Measurements from ENCODE around the gene IFNAR2. TPM values are rescaled to one million over a fixed set of nuclear protein-coding genes. Genes with fewer than 3 reads are reported as not detected.

IFNAR2 gene
- total RNA-seq, 1 experiment from 2014 or later, result 12.3 TPM

- ChIA-PET POLR2A (no interaction called here), CTCF (no interaction called here), RAD21 (ENCODE audit: low non-redundant PET in 1 of 2, low total read pairs in 2 of 2, uncharacterized antibody in 2 of 2, unreplicated experiment in 2 of 2) (no interaction called here)
- no peak overlapping the region for H3K27ac ChIP-seq (ENCODE audit: low read depth, low read length)
- H3K9me2 ChIP-seq (ENCODE audit: insufficient read depth), result no peaks in the 10 kb centered on the region
- peaks cover 4% of the 10 kb centered on the region in 2 experiments; a peak in 1 of 4 replicates for H3K36me3 ChIP-seq (ENCODE audit: control insufficient read depth in 1 of 2, insufficient read depth in 2 of 2, low read length in 2 of 2)
- H2AFZ ChIP-seq (ENCODE audit: low read depth, low read length, poor library complexity, severe bottlenecking), result no peak overlapping the region
- no peak for TF ChIP-seq EGR1 (IDR thresholded peaks at IDR 0.05; ENCODE audit: low read depth)
- TF ChIP-seq CEBPB (IDR thresholded peaks at IDR 0.05; ENCODE audit: low read depth), result no peak
- no peak for TF ChIP-seq REST (IDR thresholded peaks at IDR 0.05; ENCODE audit: low read depth)
- H3K4me2 ChIP-seq (ENCODE audit: low read length), result no peak overlapping the region
- no peaks in the 10 kb centered on the region for H3K27me3 ChIP-seq (ENCODE audit: insufficient read depth, low read length)
- no peaks in the 10 kb centered on the region for H4K20me1 ChIP-seq (ENCODE audit: insufficient read depth)
- intact Hi-C loops (cut with micrococcal nuclease), result no loop called here
- H3K9ac ChIP-seq (ENCODE audit: low read length), result no peak overlapping the region
- H3K4me3 ChIP-seq (replicated peaks in 1 of 2; ENCODE audit: low read depth in 1 of 2, low read length in 2 of 2), result no peak overlapping the region
- ATAC-seq (no peak), DNase-seq (ENCODE audit: low read depth, low spot score) (no peak)
- no peaks in the 10 kb centered on the region for H3K9me3 ChIP-seq (ENCODE audit: control insufficient read depth in 1 of 2, insufficient read depth in 1 of 2, low read depth in 1 of 2, low read length in 2 of 2)
- no peaks in the 10 kb centered on the region for H3K79me2 ChIP-seq (ENCODE audit: insufficient read depth, low read length)
- BruUV-seq (replicated peaks), result no TSS peak
- H3K4me1 ChIP-seq (ENCODE audit: control insufficient read depth in 1 of 2, insufficient read depth in 2 of 2, low read length in 2 of 2), result no peaks in the 10 kb centered on the region
These were observed 10.7 kb downstream of the IFNAR2 start for GRCh38 chr21:33240404-33240803.

GRCh38 chr21:33241846-33242245 is 12.1 kb downstream of the IFNAR2 start:
- Histone ChIP-seq H3K4me1 (ENCODE audit: control insufficient read depth in 1 of 2, insufficient read depth in 2 of 2, low read length in 2 of 2) (no peaks in the 10 kb centered on the region), H3K36me3 (ENCODE audit: control insufficient read depth in 1 of 2, insufficient read depth in 2 of 2, low read length in 2 of 2) (peaks cover 4 to 16% of the 10 kb centered on the region in 2 experiments; a peak in 3 of 4 replicates), H3K9me3 (ENCODE audit: control insufficient read depth in 1 of 2, insufficient read depth in 1 of 2, low read depth in 1 of 2, low read length in 2 of 2) (no peaks in the 10 kb centered on the region), H3K27me3 (ENCODE audit: insufficient read depth, low read length) (no peaks in the 10 kb centered on the region), H3K79me2 (ENCODE audit: insufficient read depth, low read length) (no peaks in the 10 kb centered on the region), H3K4me3 (replicated peaks in 1 of 2; ENCODE audit: low read depth in 1 of 2, low read length in 2 of 2) (no peak overlapping the region), H3K4me2 (ENCODE audit: low read length) (no peak overlapping the region), H3K27ac (ENCODE audit: low read depth, low read length) (no peak overlapping the region), H4K20me1 (ENCODE audit: insufficient read depth) (no peaks in the 10 kb centered on the region), H3K9ac (ENCODE audit: low read length) (no peak overlapping the region), H3K9me2 (ENCODE audit: insufficient read depth) (no peaks in the 10 kb centered on the region), H2AFZ (ENCODE audit: low read depth, low read length, poor library complexity, severe bottlenecking) (no peak overlapping the region)
- BruUV-seq (replicated peaks), result no TSS peak
- RAD21 ChIA-PET (ENCODE audit: low non-redundant PET in 1 of 2, low total read pairs in 2 of 2, uncharacterized antibody in 2 of 2, unreplicated experiment in 2 of 2), result no interaction called here
- TF ChIP-seq RAD21 (IDR thresholded peaks at IDR 0.05; ENCODE audit: low read depth) (no peak), REST (IDR thresholded peaks at IDR 0.05; ENCODE audit: low read depth) (no peak), ZBTB33 (IDR thresholded peaks at IDR 0.05; ENCODE audit: extremely low read depth, insufficient replicate concordance, low read length) (no peak)
- ATAC-seq, result no peak
- no peak for DNase-seq (ENCODE audit: low read depth, low spot score)
- intact Hi-C loops (cut with micrococcal nuclease), result no loop called here
- POLR2A ChIA-PET, result no interaction called here
- CTCF ChIA-PET, result no interaction called here
